Activated CD4-positive, alpha-beta T cell treated with anti-CD3 and anti-CD28 coated beads for 36 hours (primary cell): Measurements from ENCODE around the gene KRTAP23-1. TPM values are rescaled to one million over a fixed set of nuclear protein-coding genes. Genes with fewer than 3 reads are reported as not detected.

ENCODE experiments used
- ATAC-seq: fragments of 200-7000 bp; cut with Tn5 transposase; one replicate; pipeline ENCODE4 v1.10.0; 2021; ENCODE audit warnings: mild to moderate bottlenecking, moderate library complexity
- CTCF ChIA-PET: fragments of 350-600 bp; sonication (Branson Sonifier 250); formaldehyde crosslinking; loops from one replicate; lab custom pipeline; 2021; ENCODE audit warnings: antibody characterized with exemption; lab: Charles Lee
- POLR2A ChIA-PET: fragments of 350-600 bp; sonication (Branson Sonifier 250); formaldehyde crosslinking; loops from one replicate; lab custom pipeline; 2021; ENCODE audit warnings: antibody characterized with exemption, inconsistent platforms; lab: Charles Lee
- DNase-seq: peaks from one replicate; pipeline ENCODE4 v3.0.0-alpha.2; 2020
- H3K27ac Mint-ChIP-seq: one replicate; pipeline ENCODE4 v1.8.0; 2021; ENCODE audit warnings: mixed read lengths
- H3K27me3 Mint-ChIP-seq: one replicate; pipeline ENCODE4 v1.8.0; 2021; ENCODE audit warnings: mixed read lengths
- H3K36me3 Mint-ChIP-seq: one replicate; pipeline ENCODE4 v1.8.0; 2021; ENCODE audit warnings: low read depth, mixed read lengths
- H3K4me1 Mint-ChIP-seq: one replicate; pipeline ENCODE4 v1.8.0; 2021; ENCODE audit warnings: mixed read lengths
- H3K4me3 Mint-ChIP-seq: one replicate; pipeline ENCODE4 v1.8.0; 2021; ENCODE audit warnings: mild to moderate bottlenecking, moderate library complexity, mixed read lengths
- H3K9me3 Mint-ChIP-seq: one replicate; pipeline ENCODE4 v1.8.0; 2021; ENCODE audit warnings: low read depth, mixed read lengths
- intact Hi-C, 2 experiments: fragments of 100-400 bp; cut with DNase I in 1 of 2; cut with micrococcal nuclease in 1 of 2; formaldehyde crosslinking; loops; one replicate each; pipeline versions ENCODE4 v1.14.2 to v1.15.1; 2022 to 2024; cut with DNase I, micrococcal nuclease
- total RNA-seq, 2 experiments: library from RNA; stranded (reverse); gene quantifications; one replicate each; pipeline ENCODE4 v1.2.3, GENCODE V29; 2021

KRTAP23-1 gene
- total RNA-seq, 2 experiments from 2014 or later: not detected

GRCh38 chr21:30338717-30339116 lies 9.7 kb downstream of the KRTAP23-1 start:
- no peaks in the 10 kb centered on the region for H3K4me1 Mint-ChIP-seq
- CTCF ChIA-PET: interaction anchor here (0.5 to 1.3 kb wide), 2 partner anchors 735 to 747 kb away, joined by 3 read pairs; no protein-coding TSS in a partner anchor
- H3K27ac Mint-ChIP-seq: no peak overlapping the region
- intact Hi-C loops: no loop called here
- peaks cover 7% of the 10 kb centered on the region for H3K27me3 Mint-ChIP-seq
- no peak for ATAC-seq
- H3K4me3 Mint-ChIP-seq: no peak overlapping the region
- H3K36me3 Mint-ChIP-seq: no peaks in the 10 kb centered on the region
- DNase-seq: no peak
- no peaks in the 10 kb centered on the region for H3K9me3 Mint-ChIP-seq
- POLR2A ChIA-PET: no interaction called here

GRCh38 chr21:30337772-30338171 lies 10.6 kb downstream of the KRTAP23-1 start:
- Mint-ChIP-seq H3K9me3 (no peaks in the 10 kb centered on the region), H3K36me3 (no peaks in the 10 kb centered on the region), H3K4me3 (no peak overlapping the region), H3K27ac (no peak overlapping the region), H3K4me1 (no peaks in the 10 kb centered on the region), H3K27me3 (peaks cover 4% of the 10 kb centered on the region)
- ChIA-PET CTCF (interaction anchor here (0.6 to 1.2 kb wide), 2 partner anchors 71 to 1252 kb away, joined by 5 read pairs; no protein-coding TSS in a partner anchor), POLR2A (no interaction called here)
- intact Hi-C loops: no loop called here
- DNase-seq (no peak), ATAC-seq (no peak)

DNA sequence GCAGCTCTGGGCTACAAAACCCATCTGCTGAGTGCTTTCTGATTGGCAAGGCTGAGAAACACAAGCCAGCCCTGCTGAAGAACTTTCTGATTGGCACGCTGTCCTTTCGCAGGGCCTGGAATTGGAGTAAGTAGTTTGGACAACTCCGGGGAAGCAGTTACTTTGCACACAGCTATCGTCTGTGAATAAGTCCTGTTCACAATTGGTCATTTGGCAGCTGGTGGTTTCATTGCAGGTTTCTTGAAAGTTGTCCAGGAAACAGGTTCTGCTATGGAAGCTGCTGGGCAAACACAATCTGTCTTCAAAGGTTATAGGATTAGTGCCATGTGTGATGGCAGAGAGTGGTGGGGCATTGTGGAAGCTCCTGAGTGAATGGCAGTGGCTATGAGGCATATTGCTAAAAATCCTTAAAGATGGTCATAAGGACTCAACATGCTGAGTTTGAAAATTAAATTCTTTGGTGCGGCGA lies 11.1 kb downstream of the KRTAP23-1 start, which contains the start of gene KRTAP27-1:
Gene KRTAP27-1 (minus strand): TSS at position 419 of the 469 bp plus-strand sequence. CDS start 26 bp downstream, at position 393.
- POLR2A ChIA-PET: no interaction called here
- CTCF ChIA-PET: interaction anchor here (0.6 to 1.2 kb wide), 2 partner anchors 72 to 1251 kb away, joined by 5 read pairs; no protein-coding TSS in a partner anchor
- H3K27ac Mint-ChIP-seq: no peak within 1 kb of the TSS

DNA sequence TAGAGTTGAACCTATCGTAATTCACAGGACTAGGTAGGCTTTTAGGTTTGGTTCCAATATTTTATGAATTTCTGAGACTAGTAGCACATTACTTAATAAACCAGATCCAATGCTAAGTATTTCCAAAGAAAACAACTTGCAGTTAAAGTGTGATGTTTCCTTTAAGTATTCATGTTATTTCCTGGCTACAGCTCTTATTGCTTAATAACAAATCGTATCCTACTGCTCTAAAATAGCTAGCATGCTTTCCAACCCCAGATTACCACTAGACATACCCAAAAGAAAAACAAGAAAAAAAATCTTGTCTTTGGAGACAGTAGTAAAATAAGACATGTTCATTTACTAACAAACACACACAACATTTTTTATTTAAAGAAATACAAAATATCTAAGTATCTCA lies 11.8 kb downstream of the KRTAP23-1 start:
- no peak overlapping the region for H3K27ac Mint-ChIP-seq
- ChIA-PET POLR2A (no interaction called here), CTCF (interaction anchor here (1.2 kb wide), 1 partner anchor 73 kb away, joined by 5 read pairs; no protein-coding TSS in a partner anchor)
- no peaks in the 10 kb centered on the region for H3K4me1 Mint-ChIP-seq
- ATAC-seq (no peak), DNase-seq (no peak)
- H3K27me3 Mint-ChIP-seq: peaks cover 2% of the 10 kb centered on the region
- no peaks in the 10 kb centered on the region for H3K36me3 Mint-ChIP-seq
- no peak overlapping the region for H3K4me3 Mint-ChIP-seq
- intact Hi-C loops: no loop called here
- H3K9me3 Mint-ChIP-seq: no peaks in the 10 kb centered on the region

More for the DNA sequence above, 11.1 kb downstream of the KRTAP23-1 start, which contains the start of gene KRTAP27-1:
- Mint-ChIP-seq H3K9me3 (no peaks in the 10 kb centered on the region), H3K27me3 (peaks cover 4% of the 10 kb centered on the region), H3K4me1 (no peaks in the 10 kb centered on the region), H3K36me3 (no peaks in the 10 kb centered on the region), H3K4me3 (no peak within 1 kb of the TSS)
- DNase-seq (no peak), ATAC-seq (no peak)
- intact Hi-C loops: no loop called here

DNA sequence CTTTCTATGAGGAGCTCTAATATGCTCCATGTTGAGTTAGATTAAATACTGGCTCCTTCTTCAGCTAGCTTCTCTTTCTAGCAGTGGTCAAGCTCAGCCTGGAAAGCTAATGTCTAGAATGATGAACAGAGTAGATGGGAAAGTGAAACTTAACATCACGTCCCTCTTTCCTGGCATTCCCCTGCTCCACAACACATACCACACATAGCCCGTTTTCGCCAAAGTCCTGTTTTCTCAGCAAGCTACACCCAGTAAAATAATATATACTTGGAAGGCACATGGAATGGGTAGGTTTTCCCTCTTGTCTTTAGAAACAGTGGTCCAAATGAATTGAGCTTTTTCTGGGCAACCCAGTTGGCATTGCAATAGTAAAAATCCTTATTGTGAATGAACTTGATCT lies 14.7 kb downstream of the KRTAP23-1 start:
- DNase-seq: no peak

GRCh38 chr21:30332681-30333080 lies 15.7 kb downstream of the KRTAP23-1 start:
- Mint-ChIP-seq H3K27ac (no peak overlapping the region), H3K36me3 (no peaks in the 10 kb centered on the region), H3K4me3 (no peak overlapping the region), H3K27me3 (peaks cover 2% of the 10 kb centered on the region), H3K4me1 (no peaks in the 10 kb centered on the region), H3K9me3 (no peaks in the 10 kb centered on the region)
- no peak for DNase-seq
- POLR2A ChIA-PET: no interaction called here
- intact Hi-C loops: no loop called here
- CTCF ChIA-PET: no interaction called here
- no peak for ATAC-seq

More for the DNA sequence above, 14.7 kb downstream of the KRTAP23-1 start:
- no peak overlapping the region for H3K4me3 Mint-ChIP-seq
- no peak overlapping the region for H3K27ac Mint-ChIP-seq
- no peaks in the 10 kb centered on the region for H3K9me3 Mint-ChIP-seq
- H3K36me3 Mint-ChIP-seq: no peaks in the 10 kb centered on the region
- CTCF ChIA-PET: interaction anchor here (1.2 kb wide), 1 partner anchor 400 kb away, joined by 3 read pairs; no protein-coding TSS in a partner anchor
- peaks cover 2% of the 10 kb centered on the region for H3K27me3 Mint-ChIP-seq
- no peaks in the 10 kb centered on the region for H3K4me1 Mint-ChIP-seq
- intact Hi-C loops: no loop called here
- no peak for ATAC-seq
- POLR2A ChIA-PET: no interaction called here

GRCh38 chr21:30329203-30329875 lies 19.1 kb downstream of the KRTAP23-1 start:
- no peaks in the 10 kb centered on the region for H3K36me3 Mint-ChIP-seq
- no peak overlapping the region for H3K27ac Mint-ChIP-seq
- ChIA-PET POLR2A (no interaction called here), CTCF (interaction anchor here (0.7 to 0.8 kb wide), 2 partner anchors 10 to 83 kb away, joined by 3 to 4 read pairs; no protein-coding TSS in a partner anchor)
- H3K27me3 Mint-ChIP-seq: peaks cover 7% of the 10 kb centered on the region
- peaks cover 6% of the 10 kb centered on the region for H3K9me3 Mint-ChIP-seq
- H3K4me3 Mint-ChIP-seq: no peak overlapping the region
- no peak for ATAC-seq
- intact Hi-C loops: no loop called here
- no peaks in the 10 kb centered on the region for H3K4me1 Mint-ChIP-seq
- no peak for DNase-seq

DNA sequence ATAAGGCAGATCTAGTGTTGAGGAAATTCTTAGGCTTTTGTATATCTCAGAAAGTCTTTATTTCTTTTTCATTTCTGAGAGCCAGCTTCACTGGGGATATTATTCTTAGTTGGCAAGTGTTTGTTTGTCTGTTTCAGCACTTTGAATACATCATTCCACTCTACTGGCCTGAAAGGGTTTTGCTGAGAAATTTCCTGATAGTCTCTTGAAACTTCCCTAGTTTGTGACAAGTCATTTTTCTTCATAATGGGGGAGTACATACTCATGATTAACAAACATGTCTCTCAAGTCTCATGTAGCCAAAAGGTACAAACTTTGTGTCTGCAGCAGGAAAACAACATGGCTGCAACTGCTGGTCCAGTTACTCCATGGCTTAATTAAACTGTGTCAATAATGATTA lies 22.0 kb downstream of the KRTAP23-1 start:
- H3K27me3 Mint-ChIP-seq: peaks cover 9% of the 10 kb centered on the region
- intact Hi-C loops: no loop called here
- no peak overlapping the region for H3K4me3 Mint-ChIP-seq
- no peaks in the 10 kb centered on the region for H3K4me1 Mint-ChIP-seq
- H3K27ac Mint-ChIP-seq: no peak overlapping the region
- ChIA-PET POLR2A (no interaction called here), CTCF (no interaction called here)
- no peaks in the 10 kb centered on the region for H3K36me3 Mint-ChIP-seq
- no peak for ATAC-seq
- no peak for DNase-seq
- H3K9me3 Mint-ChIP-seq: peaks cover 6% of the 10 kb centered on the region

GRCh38 chr21:30320215-30320614 lies 28.2 kb downstream of the KRTAP23-1 start, which contains the start of gene KRTAP26-1:
TSS of gene KRTAP26-1 (minus strand) at chr21:30320315. CDS start at chr21:30320035, 280 bp downstream.
- intact Hi-C loops: no loop called here
- peaks cover 6% of the 10 kb centered on the region for H3K27me3 Mint-ChIP-seq
- no peaks in the 10 kb centered on the region for H3K9me3 Mint-ChIP-seq
- H3K4me1 Mint-ChIP-seq: no peaks in the 10 kb centered on the region
- H3K27ac Mint-ChIP-seq: no peak within 1 kb of the TSS
- no peak for ATAC-seq
- DNase-seq: no peak
- POLR2A ChIA-PET: no interaction called here
- CTCF ChIA-PET: no interaction called here
- H3K4me3 Mint-ChIP-seq: no peak within 1 kb of the TSS
- H3K36me3 Mint-ChIP-seq: no peaks in the 10 kb centered on the region

- ATAC-seq (no peak), DNase-seq (no peak)
- H3K36me3 Mint-ChIP-seq: no peaks in the 10 kb centered on the region
- no peaks in the 10 kb centered on the region for H3K27me3 Mint-ChIP-seq
- H3K9me3 Mint-ChIP-seq: no peaks in the 10 kb centered on the region
- intact Hi-C loops: no loop called here
- CTCF ChIA-PET: no interaction called here
- H3K4me1 Mint-ChIP-seq: no peaks in the 10 kb centered on the region
- H3K27ac Mint-ChIP-seq: no peak overlapping the region
- no peak overlapping the region for H3K4me3 Mint-ChIP-seq
- POLR2A ChIA-PET: no interaction called here
These were observed 32.7 kb downstream of the KRTAP23-1 start for GRCh38 chr21:30315701-30316100.

- no peaks in the 10 kb centered on the region for H3K9me3 Mint-ChIP-seq
- H3K4me3 Mint-ChIP-seq: no peak overlapping the region
- ATAC-seq (no peak), DNase-seq (no peak)
- intact Hi-C loops: no loop called here
- H3K27me3 Mint-ChIP-seq: no peaks in the 10 kb centered on the region
- H3K4me1 Mint-ChIP-seq: no peaks in the 10 kb centered on the region
- H3K27ac Mint-ChIP-seq: no peak overlapping the region
- ChIA-PET POLR2A (no interaction called here), CTCF (interaction anchor here (1.0 to 1.1 kb wide), 2 partner anchors 9 to 138 kb away, joined by 3 read pairs; no protein-coding TSS in a partner anchor)
- H3K36me3 Mint-ChIP-seq: no peaks in the 10 kb centered on the region
These were observed 41.5 kb downstream of the KRTAP23-1 start for GRCh38 chr21:30306884-30307283.

- Mint-ChIP-seq H3K4me3 (no peak overlapping the region), H3K9me3 (peaks cover 7% of the 10 kb centered on the region), H3K4me1 (no peaks in the 10 kb centered on the region), H3K36me3 (no peaks in the 10 kb centered on the region), H3K27me3 (no peaks in the 10 kb centered on the region), H3K27ac (no peak overlapping the region)
- ChIA-PET CTCF (no interaction called here), POLR2A (no interaction called here)
- no peak for ATAC-seq
- no peak for DNase-seq
- intact Hi-C loops: no loop called here
These were observed 43.3 kb downstream of the KRTAP23-1 start for GRCh38 chr21:30305136-30305535.
